HepG2 (cell line): ENCODE data around the gene STAB2. TPM values are rescaled to one million over a fixed set of nuclear protein-coding genes. Genes with fewer than 3 reads are reported as not detected.

Experiments
- ATAC-seq: fragments of 200-7000 bp; cut with Tn5 transposase; 3 replicates; pipeline ENCODE4 v1.9.1; 2020; ENCODE audit warnings: mild to moderate bottlenecking, moderate library complexity
- BruUV-seq: library from RNA; stranded (reverse); fragments of 400-500 nt; replicated peaks from 2 replicates; lab custom pipeline; 2021; lab: Mats Ljungman, UMichigan
- CTCF ChIA-PET: fragments of 300-600 bp; formaldehyde crosslinking; extraction: SDS; loops from one replicate; lab custom pipeline; 2021; ENCODE audit warnings: low total read pairs, inconsistent platforms, low intra/inter-chr PET ratio; lab: Yijun Ruan, JAX
- POLR2A ChIA-PET: fragments of 350-600 bp; sonication (Branson Sonifier 250); formaldehyde crosslinking; loops from one replicate; lab custom pipeline; 2020; ENCODE audit warnings: antibody characterized with exemption, inconsistent platforms; lab: Yijun Ruan, JAX
- DNase-seq: peaks from one replicate; pipeline ENCODE4 v3.0.0-alpha.2; 2015; ENCODE audit warnings: low spot score
- FAIRE-seq: peaks from 3 replicates; lab custom pipeline; 2011; peaks lifted over from hg19 to GRCh38; lab: Jason Lieb, UNC
- H2AFZ ChIP-seq: one replicate; pipeline ENCODE4 v1.6.1; 2011; ENCODE audit warnings: low read length, inconsistent platforms
- H3K27ac ChIP-seq: fragments of 300-600 bp; 3 replicates; pipeline ENCODE4 v1.8.0; 2011; ENCODE audit warnings: mixed run types, mild to moderate bottlenecking, mixed read lengths, low read length, inconsistent platforms; ENCODE audit not compliant: insufficient read depth; ENCODE audit errors: extremely low read length
- H3K27me3 ChIP-seq, 2 experiments: fragments of 200-600 bp in 1 of 2; 2 replicates in 1 of 2; 3 replicates in 1 of 2; pipeline versions ENCODE4 v1.6.0 to v1.8.0; 2011; ENCODE audit warnings: low read length in 2 of 2, mild to moderate bottlenecking in 2 of 2, moderate library complexity in 2 of 2, inconsistent platforms in 1 of 2; ENCODE audit not compliant: insufficient read depth in 2 of 2, control insufficient read depth in 1 of 2
- H3K36me3 ChIP-seq, 2 experiments: fragments of 200-600 bp in 1 of 2; replicated peaks in 1 of 2; 2 replicates in 1 of 2; 3 replicates in 1 of 2; pipeline versions ENCODE4 v1.5.1 to v1.8.0; 2011; ENCODE audit warnings: low read length in 2 of 2, inconsistent platforms in 1 of 2; ENCODE audit not compliant: insufficient read depth in 2 of 2, control insufficient read depth in 1 of 2
- H3K4me1 ChIP-seq: 2 replicates; pipeline ENCODE4 v1.5.1; 2012; ENCODE audit warnings: low read length, inconsistent platforms; ENCODE audit not compliant: insufficient read depth
- H3K4me2 ChIP-seq: 2 replicates; pipeline ENCODE4 v1.6.0; 2011; ENCODE audit warnings: low read depth, low read length, inconsistent platforms
- H3K4me3 ChIP-seq, 3 experiments: fragments of 200-600 bp in 1 of 3; sonication (generic), shearing (Covaris generic) in 1 of 3; replicated peaks in 1 of 3; 2 replicates each; pipeline ENCODE4 v1.5.1; 2011 to 2016; ENCODE audit warnings: low read length in 3 of 3, inconsistent platforms in 2 of 3, low read depth in 2 of 3, mild to moderate bottlenecking in 2 of 3, control low read depth in 1 of 3, mixed read lengths in 1 of 3; ENCODE audit not compliant: insufficient read depth in 1 of 3
- H3K79me2 ChIP-seq: one replicate; pipeline ENCODE4 v1.6.1; 2011; ENCODE audit warnings: low read length, inconsistent platforms; ENCODE audit not compliant: insufficient read depth
- H3K9ac ChIP-seq: 2 replicates; pipeline ENCODE4 v1.6.0; 2011; ENCODE audit warnings: mild to moderate bottlenecking, low read depth, low read length, inconsistent platforms; ENCODE audit not compliant: insufficient read depth
- H3K9me3 ChIP-seq: 2 replicates; pipeline ENCODE4 v1.5.1; 2012; ENCODE audit warnings: mild to moderate bottlenecking, low read length
- H4K20me1 ChIP-seq: 2 replicates; pipeline ENCODE4 v1.6.0; 2011; ENCODE audit warnings: inconsistent platforms, mild to moderate bottlenecking, low read length, moderate library complexity; ENCODE audit not compliant: insufficient read depth
- ATAD3A ChIP-seq: sonication (generic); formaldehyde crosslinking; IDR thresholded peaks from 2 replicates; pipeline ENCODE4 v1.4.0; 2020; ENCODE audit warnings: missing genetic modification reagents
- ATF7 ChIP-seq, 2 experiments: fragments of 450-650 bp in 1 of 2; sonication (generic) in 1 of 2; formaldehyde crosslinking in 1 of 2; IDR thresholded peaks; 2 replicates each; pipeline versions ENCODE4 v1.4.0 to v1.6.1; 2016 to 2020; ENCODE audit warnings: antibody characterized with exemption in 1 of 2, mild to moderate bottlenecking in 1 of 2, missing genetic modification reagents in 1 of 2
- EHMT2 ChIP-seq: fragments of 200-600 bp; sonication (generic); IDR thresholded peaks from 2 replicates; pipeline ENCODE4 v1.7.0; 2017; ENCODE audit warnings: antibody characterized with exemption, low read depth, low read length, borderline replicate concordance
- RCOR2 ChIP-seq: IDR thresholded peaks from 2 replicates; pipeline ENCODE4 v1.6.1; 2016; ENCODE audit warnings: missing biosample characterization, missing genetic modification reagents
- ZNF790 ChIP-seq: sonication (generic); formaldehyde crosslinking; IDR thresholded peaks from 2 replicates; pipeline ENCODE4 v1.8.0; 2022; ENCODE audit warnings: missing genetic modification reagents, mild to moderate bottlenecking, borderline replicate concordance
- WGBS: methylation state at CpG from one replicate; pipeline ENCODE4 v1.1.6; 2017; ENCODE audit warnings: low lambda C conversion rate; 5-methylcytosine and 5-hydroxymethylcytosine counted together
- in situ Hi-C: cut with HindIII; loops from 2 replicates; pipeline ENCODE4 v1.10.0; 2017; ENCODE audit warnings: low pct_unique_long_range_greater_than_20kb; ENCODE audit not compliant: extremely low pct_ligation_motif_present
- intact Hi-C: fragments of 100-400 bp; cut with micrococcal nuclease; formaldehyde crosslinking; loops from one replicate; pipeline ENCODE4 v1.10.0; 2022; ENCODE audit not compliant: unreplicated experiment
- polyA plus RNA-seq, 8 experiments: library from polyadenylated mRNA; depleted of rRNA in 3 of 8; stranded (reverse) in 7 of 8; unstranded in 1 of 8; fragments of >200 nt; fragmentation: Illumina TruSeq in 4 of 8; extraction: Trizol in 4 of 8; gene quantifications; 2 replicates each; pipeline versions ENCODE4 v1.2.1 to v1.2.3, GENCODE V29; 2011 to 2016; ENCODE audit warnings: low read depth in 4 of 8, missing spikeins in 1 of 8, mixed read lengths in 1 of 8; ENCODE audit not compliant: insufficient read depth in 1 of 8
- total RNA-seq, 5 experiments: library from RNA; depleted of rRNA; stranded (reverse); fragments of >200 nt; fragmentation: Illumina TruSeq; extraction: Trizol; gene quantifications; 2 replicates each; pipeline ENCODE4 v1.2.3, GENCODE V29; 2016; ENCODE audit warnings: low read depth in 1 of 5
- TF ChIP-seq, protein P1 (sequence below): sonication (generic); formaldehyde crosslinking; IDR thresholded peaks from 2 replicates; pipeline ENCODE4 v1.4.0; 2020; ENCODE audit warnings: missing genetic modification reagents, borderline replicate concordance

Gene STAB2
- total and polyA plus RNA-seq, 2 of the 13 experiments (the other 11 are each of a cell fraction or from before 2014, with no cell fraction given) = not detected

DNA sequence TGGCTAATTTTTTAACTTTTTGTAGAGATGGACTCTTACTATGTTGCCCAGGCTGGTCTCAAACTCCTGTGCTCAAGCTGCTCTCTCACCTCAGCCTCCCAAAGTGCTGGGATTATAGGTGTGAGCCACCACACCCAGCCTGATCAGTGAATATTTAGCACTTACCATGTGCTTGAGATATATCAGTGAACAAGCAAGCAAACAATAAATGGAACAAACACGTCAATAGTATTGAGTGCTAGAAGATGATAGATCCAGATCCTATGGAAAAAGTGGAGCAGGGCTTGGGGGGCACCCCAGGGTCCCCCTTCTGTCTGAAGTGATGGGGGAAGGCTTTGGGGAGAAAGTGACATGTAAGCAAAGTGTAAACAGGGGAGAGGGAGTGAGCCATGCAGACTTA is 170.2 kb downstream of the STAB2 start:
- no TSS peak for BruUV-seq
- Histone ChIP-seq H3K36me3 (no peaks in the 10 kb centered on the region), H3K27ac (no peak overlapping the region), H3K27me3 (no peaks in the 10 kb centered on the region), H2AFZ (no peak overlapping the region), H3K9me3 (no peaks in the 10 kb centered on the region), H3K4me3 (no peak overlapping the region), H4K20me1 (no peaks in the 10 kb centered on the region), H3K4me1 (no peaks in the 10 kb centered on the region), H3K4me2 (no peak overlapping the region), H3K79me2 (no peaks in the 10 kb centered on the region), H3K9ac (no peak overlapping the region)
- in situ Hi-C loops (no loop called here), intact Hi-C loops (no loop called here)
- ATAC-seq = no peak
- POLR2A ChIA-PET = no interaction called here
- 72% methylated on average over 1 of the region's 1 CpG for WGBS
- FAIRE-seq = no peak
- TF ChIP-seq ATF7 (IDR thresholded peaks at IDR 0.05) (no peak), ATF7 (CRISPR knock-in tag; IDR thresholded peaks at IDR 0.05) (no peak), ATAD3A (no peak)
- DNase-seq = no peak
- CTCF ChIA-PET = no interaction called here

DNA sequence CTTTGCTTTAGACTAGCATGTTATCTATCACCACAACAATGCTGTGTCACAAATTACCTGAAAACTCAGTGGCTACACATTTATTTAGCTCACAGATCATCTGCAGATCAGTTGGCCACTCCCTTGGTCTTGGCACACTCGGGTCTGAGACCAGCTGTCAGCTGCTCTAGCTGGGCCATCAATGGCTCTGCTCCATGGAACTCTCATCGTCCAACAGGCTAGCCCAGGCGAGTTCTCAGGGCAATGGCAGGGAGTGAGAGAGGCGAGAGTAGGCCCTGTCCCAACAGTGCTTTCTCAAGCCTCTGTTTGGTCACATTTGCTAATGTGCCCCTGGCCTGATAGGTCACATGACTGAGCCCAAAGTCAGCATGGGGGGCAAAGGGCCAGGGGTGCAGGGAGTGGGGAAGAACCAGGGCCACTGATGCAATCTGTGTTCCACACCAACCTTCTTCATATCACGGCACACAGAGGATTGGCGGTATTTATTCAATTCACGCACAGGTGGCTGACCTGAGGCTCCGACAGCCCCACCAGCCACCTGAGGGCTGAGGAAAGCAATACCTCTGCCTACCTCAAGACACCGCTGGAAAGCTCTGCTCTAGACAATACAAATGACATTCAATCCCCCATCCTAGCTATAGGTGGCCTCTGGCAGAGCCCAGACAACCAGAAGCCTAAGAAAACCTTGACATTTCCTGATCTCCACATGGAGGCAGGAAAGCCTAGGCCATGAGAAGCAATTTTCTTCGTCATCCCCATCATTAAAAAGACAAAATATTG is 171.4 kb downstream of the STAB2 start:
- H3K27me3 ChIP-seq = no peaks in the 10 kb centered on the region
- intact Hi-C loops = no loop called here
- TF ChIP-seq RCOR2 (no peak), EHMT2 (no peak), ZNF790 (CRISPR knock-in tag) (no peak)
- TF ChIP-seq, protein P1, sequence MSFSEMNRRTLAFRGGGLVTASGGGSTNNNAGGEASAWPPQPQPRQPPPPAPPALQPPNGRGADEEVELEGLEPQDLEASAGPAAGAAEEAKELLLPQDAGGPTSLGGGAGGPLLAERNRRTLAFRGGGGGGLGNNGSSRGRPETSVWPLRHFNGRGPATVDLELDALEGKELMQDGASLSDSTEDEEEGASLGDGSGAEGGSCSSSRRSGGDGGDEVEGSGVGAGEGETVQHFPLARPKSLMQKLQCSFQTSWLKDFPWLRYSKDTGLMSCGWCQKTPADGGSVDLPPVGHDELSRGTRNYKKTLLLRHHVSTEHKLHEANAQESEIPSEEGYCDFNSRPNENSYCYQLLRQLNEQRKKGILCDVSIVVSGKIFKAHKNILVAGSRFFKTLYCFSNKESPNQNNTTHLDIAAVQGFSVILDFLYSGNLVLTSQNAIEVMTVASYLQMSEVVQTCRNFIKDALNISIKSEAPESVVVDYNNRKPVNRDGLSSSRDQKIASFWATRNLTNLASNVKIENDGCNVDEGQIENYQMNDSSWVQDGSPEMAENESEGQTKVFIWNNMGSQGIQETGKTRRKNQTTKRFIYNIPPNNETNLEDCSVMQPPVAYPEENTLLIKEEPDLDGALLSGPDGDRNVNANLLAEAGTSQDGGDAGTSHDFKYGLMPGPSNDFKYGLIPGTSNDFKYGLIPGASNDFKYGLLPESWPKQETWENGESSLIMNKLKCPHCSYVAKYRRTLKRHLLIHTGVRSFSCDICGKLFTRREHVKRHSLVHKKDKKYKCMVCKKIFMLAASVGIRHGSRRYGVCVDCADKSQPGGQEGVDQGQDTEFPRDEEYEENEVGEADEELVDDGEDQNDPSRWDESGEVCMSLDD (CRISPR knock-in tag) = no peak
- TF ChIP-seq, all 625 proteins: peak for 0
- BruUV-seq = no TSS peak
- 94% methylated on average over 1 of the region's 10 CpGs for WGBS
- ChIA-PET CTCF (no interaction called here), POLR2A (no interaction called here)
- H3K4me1 ChIP-seq = no peaks in the 10 kb centered on the region
- H3K79me2 ChIP-seq = no peaks in the 10 kb centered on the region
- ATAC-seq = no peak
- H3K27ac ChIP-seq = no peak overlapping the region
- in situ Hi-C loops = no loop called here
- H3K4me3 ChIP-seq = no peak overlapping the region
- H3K9me3 ChIP-seq = no peaks in the 10 kb centered on the region
- no peak for FAIRE-seq
- no peak overlapping the region for H2AFZ ChIP-seq
- H3K4me2 ChIP-seq = no peak overlapping the region
- H3K9ac ChIP-seq = no peak overlapping the region
- 0 out of 5 replicates have a peak, but pooled peaks cover 0 to 2% of the 10 kb centered on the region in 2 experiments for H3K36me3 ChIP-seq
- no peak for DNase-seq
- no peaks in the 10 kb centered on the region for H4K20me1 ChIP-seq
